GM21576 (cell line): ENCODE data around the gene COX6B2.
"Not testable (repeated sequence)": the region's sequence is repeated elsewhere in the genome, so short reads cannot be mapped to it uniquely, and the experiment has no call there.

Experiments used
- ATAC-seq: cut with Tn5 transposase; IDR thresholded peaks from one replicate; pipeline ENCODE4 v1.9.1; 2021; ENCODE audit warnings: mild to moderate bottlenecking, moderate library complexity; ENCODE audit not compliant: unreplicated experiment

COX6B2 gene

GRCh38 chr19:55354698-55355212 is at the start of gene COX6B2:
COX6B2 (minus strand) TSS chr19:55354719; CDS start chr19:55354521, 198 bp downstream.
- ATAC-seq, result no peak

GRCh38 chr19:55402509-55402908 is 48.0 kb upstream of the COX6B2 start:
- ATAC-seq, result no peak

- not testable (repeated sequence) for ATAC-seq
These were observed 46.9 kb upstream of the COX6B2 start for GRCh38 chr19:55401390-55401789.

GRCh38 chr19:55400281-55401087 is 46.0 kb upstream of the COX6B2 start:
- no peak for ATAC-seq

GRCh38 chr19:55398200-55398925 is 43.8 kb upstream of the COX6B2 start:
- no peak for ATAC-seq

GRCh38 chr19:55392820-55393761 is 38.6 kb upstream of the COX6B2 start:
- no peak for ATAC-seq

GRCh38 chr19:55391702-55392615 is 37.4 kb upstream of the COX6B2 start:
- no peak for ATAC-seq

- ATAC-seq, result no peak
These were observed 36.7 kb upstream of the COX6B2 start for GRCh38 chr19:55391191-55391670.

GRCh38 chr19:55390461-55390880 is 36.0 kb upstream of the COX6B2 start:
- ATAC-seq, result no peak

GRCh38 chr19:55389386-55390317 is 35.1 kb upstream of the COX6B2 start:
- no peak for ATAC-seq

- no peak for ATAC-seq
These were observed 33.4 kb upstream of the COX6B2 start for GRCh38 chr19:55387736-55388497.

GRCh38 chr19:55386493-55386971 is 32.0 kb upstream of the COX6B2 start:
- ATAC-seq, result no peak

- ATAC-seq, result peak; percentile 57
These were observed 31.4 kb upstream of the COX6B2 start, which contains the start of gene RPL28 for GRCh38 chr19:55385724-55386492. RPL28 (plus strand) TSS chr19:55385932; CDS start chr19:55386358, 426 bp downstream.

GRCh38 chr19:55384920-55385723 is 30.6 kb upstream of the COX6B2 start:
- ATAC-seq, result peak; percentile 41

- no peak for ATAC-seq
These were observed 29.8 kb upstream of the COX6B2 start, which contains the start of gene TMEM238 for GRCh38 chr19:55384131-55384919. TMEM238 (minus strand) TSS chr19:55384292; CDS start chr19:55384259, 33 bp downstream.
